Loucy (cell line): ENCODE results near the gene TJP1.

Source experiments
- H2AFZ ChIP-seq: fragments of 200-600 bp; sonication (generic); 2 replicates; pipeline ENCODE4 v1.6.0; 2016; ENCODE audit warnings: antibody characterized with exemption, mild to moderate bottlenecking, low read length, moderate library complexity
- H3F3A ChIP-seq: fragments of 200-600 bp; 2 replicates; pipeline ENCODE4 v1.6.0; 2016; ENCODE audit warnings: antibody characterized with exemption, low read depth, mild to moderate bottlenecking
- H3K27me3 ChIP-seq: fragments of 200-600 bp; sonication (generic); 2 replicates; pipeline ENCODE4 v1.6.1; 2014; ENCODE audit warnings: low read length, mild to moderate bottlenecking; ENCODE audit not compliant: insufficient read depth, poor library complexity, severe bottlenecking
- H3K36me3 ChIP-seq: fragments of 200-600 bp; sonication (generic); 2 replicates; pipeline ENCODE4 v1.6.1; 2016; ENCODE audit warnings: low read length; ENCODE audit not compliant: insufficient read depth
- H3K4me1 ChIP-seq: fragments of 200-600 bp; sonication (generic); 2 replicates; pipeline ENCODE4 v1.5.1; 2014; ENCODE audit warnings: low read length, mild to moderate bottlenecking; ENCODE audit not compliant: insufficient read depth, poor library complexity, severe bottlenecking
- H3K4me2 ChIP-seq: fragments of 200-600 bp; sonication (generic); 2 replicates; pipeline ENCODE4 v1.6.0; 2014; ENCODE audit warnings: antibody characterized with exemption, low read length, low read depth, mild to moderate bottlenecking; ENCODE audit not compliant: poor library complexity, severe bottlenecking
- H3K4me3 ChIP-seq: fragments of 200-600 bp; sonication (generic); 2 replicates; pipeline ENCODE4 v1.5.1; 2014; ENCODE audit warnings: low read length, mild to moderate bottlenecking, mixed read lengths; ENCODE audit not compliant: poor library complexity, severe bottlenecking
- H3K79me2 ChIP-seq: fragments of 200-600 bp; sonication (generic); 2 replicates; pipeline ENCODE4 v1.6.1; 2014; ENCODE audit warnings: low read length; ENCODE audit not compliant: insufficient read depth
- H3K9ac ChIP-seq: fragments of 200-600 bp; sonication (generic); 2 replicates; pipeline ENCODE4 v1.6.0; 2014; ENCODE audit warnings: mild to moderate bottlenecking, low read depth, low read length, moderate library complexity; ENCODE audit not compliant: poor library complexity, severe bottlenecking
- H3K9me2 ChIP-seq: fragments of 200-600 bp; sonication (generic); replicated peaks from 2 replicates; pipeline ENCODE4 v1.6.1; 2016; ENCODE audit warnings: low read depth, low read length, mixed read lengths
- H3K9me3 ChIP-seq: fragments of 200-600 bp; sonication (generic); 2 replicates; pipeline ENCODE4 v1.6.1; 2014; ENCODE audit warnings: mild to moderate bottlenecking, antibody characterized with exemption, low read length, low read depth; ENCODE audit not compliant: insufficient read depth
- H4K20me1 ChIP-seq: fragments of 200-600 bp; sonication (generic); 2 replicates; pipeline ENCODE4 v1.6.0; 2014; ENCODE audit warnings: antibody characterized with exemption, low read length, mild to moderate bottlenecking; ENCODE audit not compliant: insufficient read depth, poor library complexity, severe bottlenecking
- EZH2phosphoT487 ChIP-seq: fragments of 200-600 bp; IDR thresholded peaks from 2 replicates; pipeline ENCODE4 v1.6.1; 2018; ENCODE audit warnings: antibody characterized with exemption, mild to moderate bottlenecking, moderate library complexity, borderline replicate concordance
- TF ChIP-seq, protein P1 (sequence below): fragments of 200-600 bp; sonication (generic); conservative IDR thresholded peaks from 2 replicates; pipeline ENCODE4 v1.5.1; 2014; ENCODE audit warnings: mild to moderate bottlenecking, antibody characterized with exemption, low read length

Gene TJP1

DNA sequence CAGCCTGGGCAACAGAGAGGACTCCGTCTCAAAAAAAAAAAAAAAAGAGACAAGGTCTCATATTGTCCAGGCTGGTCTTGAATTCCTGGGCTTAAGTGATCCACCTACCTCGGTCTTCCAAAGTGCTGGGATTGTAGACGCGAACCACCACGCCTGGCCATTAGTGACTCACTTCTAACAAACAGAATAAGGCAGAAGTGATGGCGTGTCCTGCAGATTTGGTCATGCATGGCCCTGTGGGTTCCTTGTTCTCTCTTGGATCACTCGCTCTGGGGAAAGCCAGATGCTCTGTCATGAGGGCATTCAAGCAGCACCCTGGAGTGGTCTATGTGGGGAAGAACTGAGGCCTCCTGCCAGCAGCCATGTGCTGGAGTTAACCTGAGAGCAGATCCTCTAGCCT is 27.4 kb upstream of the TJP1 start:
- peaks cover 3% of the 10 kb centered on the region; the same call in 1 of the 2 replicates for H3K9me3 ChIP-seq
- TF ChIP-seq EZH2phosphoT487, result no peak
- TF ChIP-seq, protein P1, sequence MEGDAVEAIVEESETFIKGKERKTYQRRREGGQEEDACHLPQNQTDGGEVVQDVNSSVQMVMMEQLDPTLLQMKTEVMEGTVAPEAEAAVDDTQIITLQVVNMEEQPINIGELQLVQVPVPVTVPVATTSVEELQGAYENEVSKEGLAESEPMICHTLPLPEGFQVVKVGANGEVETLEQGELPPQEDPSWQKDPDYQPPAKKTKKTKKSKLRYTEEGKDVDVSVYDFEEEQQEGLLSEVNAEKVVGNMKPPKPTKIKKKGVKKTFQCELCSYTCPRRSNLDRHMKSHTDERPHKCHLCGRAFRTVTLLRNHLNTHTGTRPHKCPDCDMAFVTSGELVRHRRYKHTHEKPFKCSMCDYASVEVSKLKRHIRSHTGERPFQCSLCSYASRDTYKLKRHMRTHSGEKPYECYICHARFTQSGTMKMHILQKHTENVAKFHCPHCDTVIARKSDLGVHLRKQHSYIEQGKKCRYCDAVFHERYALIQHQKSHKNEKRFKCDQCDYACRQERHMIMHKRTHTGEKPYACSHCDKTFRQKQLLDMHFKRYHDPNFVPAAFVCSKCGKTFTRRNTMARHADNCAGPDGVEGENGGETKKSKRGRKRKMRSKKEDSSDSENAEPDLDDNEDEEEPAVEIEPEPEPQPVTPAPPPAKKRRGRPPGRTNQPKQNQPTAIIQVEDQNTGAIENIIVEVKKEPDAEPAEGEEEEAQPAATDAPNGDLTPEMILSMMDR, result no peak
- no peaks in the 10 kb centered on the region for H4K20me1 ChIP-seq
- H3K4me2 ChIP-seq, result no peak overlapping the region
- no peaks in the 10 kb centered on the region for H3F3A ChIP-seq
- H3K4me3 ChIP-seq, result no peak overlapping the region
- H3K9me2 ChIP-seq, result no peaks in the 10 kb centered on the region
- H3K36me3 ChIP-seq, result no peaks in the 10 kb centered on the region
- no peaks in the 10 kb centered on the region for H3K27me3 ChIP-seq
- no peaks in the 10 kb centered on the region for H3K79me2 ChIP-seq
- H3K9ac ChIP-seq, result no peak overlapping the region
- H2AFZ ChIP-seq, result no peak overlapping the region
- H3K4me1 ChIP-seq, result no peaks in the 10 kb centered on the region

GRCh38 chr15:29849218-29849617 is 26.9 kb upstream of the TJP1 start:
- Histone ChIP-seq H3F3A (no peaks in the 10 kb centered on the region), H2AFZ (no peak overlapping the region), H3K9ac (no peak overlapping the region), H3K79me2 (no peaks in the 10 kb centered on the region), H3K9me3 (peaks cover 3% of the 10 kb centered on the region; the same call in 1 of the 2 replicates), H3K36me3 (no peaks in the 10 kb centered on the region), H3K4me2 (no peak overlapping the region), H3K4me3 (no peak overlapping the region), H3K27me3 (no peaks in the 10 kb centered on the region), H3K4me1 (no peaks in the 10 kb centered on the region), H3K9me2 (no peaks in the 10 kb centered on the region), H4K20me1 (no peaks in the 10 kb centered on the region)
- no peak for TF ChIP-seq EZH2phosphoT487
- TF ChIP-seq, protein P1, result no peak

DNA sequence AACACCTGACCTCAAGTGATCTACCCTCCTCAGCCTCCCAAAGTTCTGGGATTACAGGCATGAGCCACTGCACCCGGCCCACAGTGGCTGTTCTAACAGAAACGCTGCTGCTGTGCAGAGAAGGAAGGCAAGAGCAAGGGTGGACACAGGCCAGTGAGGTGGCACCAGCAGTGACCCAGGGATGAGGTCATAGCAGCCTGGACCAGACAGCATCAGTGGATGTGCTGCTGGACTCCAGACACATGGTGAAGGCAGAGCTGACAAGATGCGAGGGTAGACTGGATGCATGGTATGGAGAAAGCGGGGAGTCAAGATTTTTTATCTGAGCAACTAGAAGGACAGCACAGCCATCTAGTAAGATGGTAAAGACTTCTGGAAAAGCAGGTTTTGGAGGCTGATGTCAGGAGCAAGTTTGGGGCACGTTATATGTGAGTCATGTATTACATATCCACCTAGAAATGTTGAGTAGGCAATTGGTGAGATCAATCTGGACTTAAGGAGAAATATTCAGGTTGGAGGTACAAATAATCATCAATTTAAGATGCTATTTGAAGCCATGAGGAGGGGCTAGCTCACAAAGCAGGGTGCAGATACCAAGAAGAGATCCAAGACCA is 22.1 kb upstream of the TJP1 start:
- Histone ChIP-seq H3K4me2 (no peak overlapping the region), H2AFZ (no peak overlapping the region), H3K4me3 (no peak overlapping the region)

More for the DNA sequence above, 22.1 kb upstream of the TJP1 start:
- Histone ChIP-seq H3K36me3 (no peaks in the 10 kb centered on the region), H3F3A (no peaks in the 10 kb centered on the region), H3K27me3 (peaks cover 24% of the 10 kb centered on the region), H4K20me1 (no peaks in the 10 kb centered on the region), H3K9me2 (no peaks in the 10 kb centered on the region), H3K9ac (no peak overlapping the region), H3K9me3 (no peaks in the 10 kb centered on the region), H3K79me2 (no peaks in the 10 kb centered on the region), H3K4me1 (no peaks in the 10 kb centered on the region)
- no peak for TF ChIP-seq EZH2phosphoT487
- TF ChIP-seq, protein P1, result no peak
